Fibroblast of skin of right biceps (primary cell): ENCODE measurements around the gene ZSWIM3.

ENCODE experiments used
- DNase-seq: peaks from one replicate; pipeline ENCODE4 v3.0.0-alpha.2; 2013

ZSWIM3 gene

GRCh38 chr20:45910670-45911485 is 53.5 kb downstream of the ZSWIM3 start:
- peak; percentile 100 for DNase-seq

GRCh38 chr20:45911486-45912343 is 54.3 kb downstream of the ZSWIM3 start, which contains the start of gene PLTP:
TSS of gene PLTP (minus strand) at chr20:45912155. CDS start at chr20:45911452, 703 bp downstream.
- peak; percentile 84 for DNase-seq

- DNase-seq, result no peak
These were observed 54.9 kb downstream of the ZSWIM3 start for GRCh38 chr20:45912344-45912682.

GRCh38 chr20:45913116-45913515 is 55.7 kb downstream of the ZSWIM3 start:
- no peak for DNase-seq

- peak; percentile 18 for DNase-seq
These were observed 60.4 kb downstream of the ZSWIM3 start for GRCh38 chr20:45917790-45918141.

GRCh38 chr20:45918182-45918737 is 60.8 kb downstream of the ZSWIM3 start:
- DNase-seq, result no peak

GRCh38 chr20:45918779-45919537 is 61.5 kb downstream of the ZSWIM3 start:
- DNase-seq, result no peak

GRCh38 chr20:45919542-45920399 is 62.4 kb downstream of the ZSWIM3 start:
- DNase-seq, result peak; percentile 35

- no peak for DNase-seq
These were observed 63.3 kb downstream of the ZSWIM3 start for GRCh38 chr20:45920462-45921336.

- DNase-seq, result no peak
These were observed 64.1 kb downstream of the ZSWIM3 start for GRCh38 chr20:45921337-45922189.

GRCh38 chr20:45924391-45925261 is 67.2 kb downstream of the ZSWIM3 start:
- DNase-seq, result peak; percentile 23

GRCh38 chr20:45925821-45926506 is 68.5 kb downstream of the ZSWIM3 start:
- DNase-seq, result no peak

- no peak for DNase-seq
These were observed 69.3 kb downstream of the ZSWIM3 start for GRCh38 chr20:45926731-45927070.

- DNase-seq, result no peak
These were observed 69.9 kb downstream of the ZSWIM3 start for GRCh38 chr20:45927071-45927878.
